HG03520 (cell line): ENCODE data around the gene KRT6B.
"Not testable (repeated sequence)": the region's sequence is repeated elsewhere in the genome, so short reads cannot be mapped to it uniquely, and the experiment has no call there.

ENCODE experiments used
- ATAC-seq: cut with Tn5 transposase; IDR thresholded peaks from one replicate; pipeline ENCODE4 v1.9.1; 2021; ENCODE audit warnings: mild to moderate bottlenecking, moderate library complexity; ENCODE audit not compliant: unreplicated experiment

The KRT6B gene

GRCh38 chr12:52452101-52452500 is at the start of gene KRT6B:
Gene KRT6B (minus strand): TSS chr12:52452146. CDS start chr12:52452078, 68 bp downstream.
- ATAC-seq = no peak

GRCh38 chr12:52501490-52501889 is 49.5 kb upstream of the KRT6B start:
- ATAC-seq = no peak

DNA sequence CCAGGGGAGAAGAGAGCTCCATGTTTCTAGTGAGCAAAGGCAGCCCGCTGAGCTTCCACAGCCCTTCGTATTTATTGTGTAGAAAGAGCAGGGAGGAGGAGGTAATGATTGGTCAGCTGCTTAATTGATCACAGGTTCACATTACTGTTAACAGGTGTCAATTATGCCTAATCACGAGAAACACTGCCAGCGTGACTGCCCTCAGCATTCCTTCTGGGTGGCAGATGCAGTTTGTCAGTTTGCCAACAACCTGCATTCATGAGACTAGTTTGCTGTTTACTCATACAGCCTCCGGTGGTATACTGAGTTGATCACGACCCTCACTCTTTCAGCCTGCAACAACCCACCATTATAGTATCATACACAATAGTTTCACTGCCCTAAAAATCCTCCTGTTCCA is 48.6 kb upstream of the KRT6B start:
- ATAC-seq = not testable (repeated sequence)

DNA sequence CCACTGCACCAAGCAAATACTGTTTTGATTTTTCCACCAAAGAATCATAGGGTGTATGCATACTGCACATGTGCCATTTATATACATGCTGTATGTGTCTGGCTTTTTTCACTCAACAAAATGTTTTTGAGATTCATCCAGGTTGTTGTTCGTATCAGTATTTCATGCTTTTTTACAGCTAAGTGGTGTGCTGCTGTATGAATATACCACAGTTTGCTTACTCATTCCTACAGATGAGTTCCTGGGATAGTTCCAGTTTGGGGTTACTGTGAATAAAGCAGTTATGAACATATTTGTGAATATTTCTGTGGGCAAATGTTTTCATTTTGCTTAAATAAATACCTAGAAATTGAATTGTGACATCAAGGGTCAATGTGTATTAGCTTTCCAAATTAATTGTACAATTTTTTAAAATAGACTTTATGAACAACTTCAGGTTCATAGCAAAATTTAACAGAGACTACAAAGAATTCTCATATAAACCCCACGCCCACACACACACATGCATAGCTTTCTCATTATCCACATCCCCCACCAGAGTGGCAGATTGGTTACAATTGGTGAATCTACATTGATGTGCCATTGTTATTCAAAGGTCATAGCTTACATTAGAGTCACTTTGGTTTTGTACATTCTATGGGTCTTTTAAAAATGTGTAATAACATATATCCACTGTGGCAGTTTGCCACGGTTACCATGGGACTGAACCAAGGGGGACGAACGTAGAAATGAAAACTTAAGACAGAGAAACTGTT is 48.0 kb upstream of the KRT6B start:
- no peak for ATAC-seq

DNA sequence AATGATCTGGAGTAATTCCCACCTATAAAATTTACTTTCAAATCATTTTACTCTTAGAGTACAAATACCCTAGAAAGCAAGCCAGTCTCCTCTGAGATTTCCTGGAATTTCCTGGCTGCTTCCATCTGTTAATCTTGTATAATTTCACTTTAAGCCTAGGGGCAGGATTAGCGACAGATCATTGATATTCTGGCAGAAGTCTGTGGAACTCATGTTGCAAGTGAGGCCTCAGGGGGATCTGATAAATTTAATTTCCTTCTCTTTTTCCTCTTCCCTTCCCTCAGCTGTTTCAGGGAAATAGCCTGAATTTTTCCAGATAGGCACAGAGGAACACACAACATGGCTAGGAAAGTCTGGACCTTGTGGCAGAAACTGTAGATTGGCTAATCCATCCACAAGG is 47.0 kb upstream of the KRT6B start:
- ATAC-seq = no peak

- ATAC-seq = no peak
These were observed 46.0 kb upstream of the KRT6B start for GRCh38 chr12:52497975-52498374.

GRCh38 chr12:52496590-52497071 is 44.7 kb upstream of the KRT6B start:
- no peak for ATAC-seq

DNA sequence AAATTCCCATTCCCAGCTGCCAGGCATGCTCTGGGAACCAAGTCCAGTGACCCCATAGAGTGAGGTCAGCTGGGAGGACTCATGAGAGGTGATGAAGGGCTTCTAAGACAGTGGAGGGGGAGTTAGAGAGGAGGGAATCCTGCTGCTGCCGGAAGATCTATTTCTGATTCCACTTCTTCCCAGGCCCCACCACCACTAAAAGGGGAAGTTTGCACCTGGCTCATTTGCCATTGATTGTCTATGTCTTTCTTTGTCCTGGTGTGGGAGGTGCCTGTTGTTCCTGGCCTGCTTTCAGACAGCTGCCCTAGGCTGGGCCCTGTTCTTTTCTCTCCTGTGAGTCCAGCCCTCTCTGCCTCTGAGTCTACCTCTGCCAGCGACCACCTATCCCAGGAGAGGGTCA is 44.1 kb upstream of the KRT6B start:
- ATAC-seq = no peak

DNA sequence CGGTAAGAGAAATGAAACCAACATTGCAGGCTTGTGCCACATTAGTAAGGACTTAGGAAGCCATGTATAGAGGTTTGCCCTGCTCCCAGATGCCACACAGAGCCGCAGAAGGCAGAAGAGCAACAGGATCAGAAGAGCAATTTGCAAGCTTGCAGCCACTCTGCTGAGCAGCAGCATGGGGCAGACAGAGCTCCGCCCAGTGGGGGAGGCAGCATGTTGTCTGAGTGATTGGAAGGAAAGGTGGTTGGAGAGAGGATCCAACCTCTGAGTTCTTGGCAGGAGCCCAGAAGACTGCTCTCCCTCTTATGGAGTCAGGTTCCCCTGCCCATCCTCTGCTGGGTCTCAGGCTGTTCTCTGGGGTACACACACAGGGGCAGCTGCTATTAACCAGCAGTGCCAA is 43.4 kb upstream of the KRT6B start:
- ATAC-seq = no peak

GRCh38 chr12:52494518-52494917 is 42.6 kb upstream of the KRT6B start:
- no peak for ATAC-seq

GRCh38 chr12:52494100-52494499 is 42.2 kb upstream of the KRT6B start:
- ATAC-seq = no peak

DNA sequence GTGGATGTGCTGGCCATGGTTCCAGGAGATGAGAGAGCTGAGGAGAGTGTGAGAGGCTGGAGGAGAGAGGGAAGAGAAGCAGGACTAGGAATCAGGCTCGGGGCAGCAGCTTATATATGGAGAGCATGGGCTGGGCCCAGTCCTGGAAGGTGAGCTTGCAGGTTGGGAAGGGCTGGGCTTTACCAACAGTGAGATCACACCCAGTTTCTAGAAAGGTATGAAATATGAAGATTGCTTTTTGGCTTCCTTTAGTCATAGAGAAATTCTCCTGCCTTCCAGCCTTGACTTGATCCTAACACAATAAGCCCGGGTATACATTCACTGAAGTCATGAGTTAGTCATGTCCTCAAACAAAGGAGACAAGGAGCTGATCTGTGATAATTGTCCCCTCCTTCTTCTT is 41.2 kb upstream of the KRT6B start, which contains the start of gene KRT6A:
Gene KRT6A (minus strand): TSS at position 86 of the 400 bp plus-strand sequence. CDS start 69 bp downstream, at position 17.
- no peak for ATAC-seq

GRCh38 chr12:52492405-52492804 is 40.5 kb upstream of the KRT6B start:
- ATAC-seq = not testable (repeated sequence)

GRCh38 chr12:52491495-52491894 is 39.5 kb upstream of the KRT6B start:
- ATAC-seq = not testable (repeated sequence)

DNA sequence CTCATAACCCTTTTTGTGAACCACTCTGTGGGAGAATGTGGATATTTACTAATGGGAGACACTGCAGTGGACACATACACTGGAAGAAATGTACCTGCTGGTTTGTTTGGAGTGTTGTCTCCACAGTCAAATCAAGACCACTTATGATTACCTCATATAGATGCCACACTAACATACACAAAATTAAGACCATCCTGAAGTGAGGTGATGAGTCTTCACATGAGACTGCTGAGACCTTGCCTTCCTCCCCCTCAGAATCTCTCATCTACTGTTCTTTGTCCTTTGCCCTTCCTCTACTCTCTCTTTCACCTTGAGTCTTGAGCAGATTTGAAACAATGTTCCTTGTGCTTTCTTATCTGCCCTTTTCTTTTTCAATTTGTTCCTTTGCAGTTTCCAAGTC is 36.8 kb upstream of the KRT6B start:
- ATAC-seq = no peak

DNA sequence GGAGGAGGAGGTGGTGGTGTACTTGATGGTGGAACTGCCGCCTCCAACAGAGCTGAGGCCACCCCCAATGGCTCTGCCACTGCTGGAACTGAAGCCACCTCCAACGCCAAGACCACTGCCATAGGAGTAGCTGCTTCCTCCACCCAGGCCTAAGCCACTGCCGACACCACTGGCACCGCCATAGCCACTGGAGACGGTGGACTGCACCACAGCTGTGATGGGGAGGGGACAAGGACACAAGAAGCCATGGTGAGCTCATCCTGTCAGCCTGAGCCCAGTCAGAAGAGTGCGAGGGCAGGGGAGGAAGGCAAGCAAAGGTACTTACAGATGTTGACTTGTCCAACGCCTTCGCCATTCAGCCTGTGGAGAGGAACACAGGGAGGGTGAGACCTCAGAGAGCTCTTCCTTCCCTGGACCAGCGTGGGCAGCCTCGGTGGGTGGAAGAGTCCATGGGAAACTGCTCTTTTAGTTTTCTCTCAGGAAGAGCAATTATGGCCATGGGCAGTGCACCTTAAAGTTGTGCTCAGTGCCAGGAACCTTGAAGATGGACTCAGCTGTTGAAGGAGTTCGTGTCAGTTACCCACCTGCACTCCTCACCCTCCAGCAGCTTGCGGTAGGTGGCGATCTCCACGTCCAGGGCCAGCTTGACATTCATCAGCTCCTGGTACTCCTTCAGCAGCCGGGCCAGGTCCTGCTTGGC is 35.9 kb upstream of the KRT6B start:
- not testable (repeated sequence) for ATAC-seq

DNA sequence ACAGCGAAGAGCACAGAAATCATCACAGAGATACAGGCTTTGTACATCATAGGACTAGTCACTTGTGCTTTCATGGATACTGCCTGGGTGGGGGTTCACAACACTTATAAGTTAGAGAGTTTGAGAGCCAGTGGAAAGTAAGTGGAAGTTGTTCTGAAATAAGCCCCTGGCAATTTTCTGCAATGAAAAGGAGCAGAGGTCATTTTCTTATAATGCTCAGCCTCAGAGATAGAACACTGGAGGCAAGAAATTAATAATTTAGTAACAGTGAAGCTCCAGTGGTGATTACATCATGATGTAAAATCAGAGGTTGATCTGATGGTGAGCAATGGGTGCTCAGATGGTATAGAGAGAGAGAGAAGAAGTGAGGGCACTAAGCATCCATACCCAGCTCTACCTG is 35.3 kb upstream of the KRT6B start:
- ATAC-seq = no peak

DNA sequence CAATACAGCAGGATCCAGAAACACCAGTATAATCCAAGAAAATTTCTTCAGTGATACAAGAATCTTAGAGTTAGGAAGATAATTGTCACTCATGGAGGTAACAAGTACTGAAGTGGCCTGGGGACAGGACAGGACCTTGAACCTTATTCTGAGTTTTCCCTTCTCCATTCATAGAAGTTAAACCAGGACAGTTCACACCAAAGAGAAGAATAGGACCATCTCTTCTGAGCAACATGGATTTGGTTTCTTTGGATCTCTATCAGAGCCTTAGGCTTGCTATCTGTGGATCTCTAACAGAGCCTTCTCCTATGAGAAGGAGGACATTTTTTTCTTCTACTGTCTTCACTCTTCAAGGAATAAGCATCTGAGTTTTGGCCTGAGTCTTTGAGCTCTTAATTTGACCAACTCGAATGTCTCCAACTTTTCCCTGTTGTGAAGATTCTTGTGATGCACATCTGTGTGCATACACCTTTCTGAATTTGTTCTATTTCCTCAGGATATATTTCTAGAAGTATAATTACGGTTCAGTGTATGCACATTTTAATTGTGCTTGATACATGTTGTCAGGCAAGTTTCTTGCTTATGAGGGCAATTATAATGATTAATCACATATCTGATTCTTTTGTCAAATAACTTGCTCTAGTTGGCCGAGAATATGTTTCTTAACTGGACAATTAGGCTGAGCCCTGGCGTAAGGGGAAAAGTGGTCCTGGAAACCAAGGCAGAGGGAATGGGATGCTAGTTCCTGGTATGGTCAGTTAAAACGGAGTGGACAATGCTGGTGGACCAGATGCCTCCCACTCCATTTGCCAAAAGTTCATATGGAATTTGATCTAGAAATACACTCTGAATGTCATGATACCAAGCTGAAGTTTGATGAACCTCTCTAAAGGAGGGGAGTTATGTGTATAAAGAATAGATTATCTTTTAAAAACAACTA is 34.5 kb upstream of the KRT6B start:
- no peak for ATAC-seq

- no peak for ATAC-seq
These were observed 28.1 kb upstream of the KRT6B start for GRCh38 chr12:52480073-52480472.

DNA sequence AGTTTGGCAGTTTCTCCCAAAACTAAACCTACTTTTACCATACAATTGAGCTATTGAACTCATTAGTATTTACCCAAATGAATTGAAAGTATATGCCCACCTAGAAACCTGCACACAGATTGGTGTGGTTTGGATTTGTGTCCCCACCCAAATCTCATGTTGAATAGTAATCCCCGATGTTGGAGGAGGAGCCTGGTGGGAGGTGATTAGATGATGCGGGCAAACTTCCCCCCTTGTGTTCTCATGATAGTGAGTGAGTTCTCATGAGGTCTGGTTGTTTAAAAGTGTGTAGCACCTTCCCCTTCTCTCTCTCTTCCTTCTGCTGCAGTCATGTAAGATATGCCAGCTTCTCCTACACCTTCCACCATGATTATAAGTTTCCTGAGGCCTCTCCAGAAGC is 25.7 kb upstream of the KRT6B start:
- no peak for ATAC-seq

DNA sequence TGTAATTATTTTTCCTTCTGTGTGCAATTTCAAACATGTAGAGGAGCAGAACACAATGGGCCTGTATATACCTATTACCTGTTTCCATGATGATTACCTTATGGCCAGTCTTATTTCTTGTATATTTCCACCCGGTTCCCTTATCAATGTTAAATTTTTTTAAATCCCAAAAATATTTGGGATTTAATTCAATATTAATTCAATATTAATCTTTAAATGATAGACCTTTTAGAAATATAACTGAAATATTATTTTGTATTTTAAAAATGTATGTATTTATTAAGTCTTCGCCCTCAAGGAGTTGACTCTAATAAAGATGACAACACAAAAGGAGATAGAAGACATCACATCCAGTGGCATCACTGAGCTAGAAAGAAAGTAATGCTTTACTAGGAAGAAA is 22.3 kb upstream of the KRT6B start:
- ATAC-seq = no peak
